Measurements from ENCODE around the gene KRT72. TPM values are rescaled to one million over a fixed set of nuclear protein-coding genes. Genes with fewer than 3 reads are reported as not detected.

Gene KRT72
- total RNA-seq, 1 experiment from 2014 or later, result not detected

DNA sequence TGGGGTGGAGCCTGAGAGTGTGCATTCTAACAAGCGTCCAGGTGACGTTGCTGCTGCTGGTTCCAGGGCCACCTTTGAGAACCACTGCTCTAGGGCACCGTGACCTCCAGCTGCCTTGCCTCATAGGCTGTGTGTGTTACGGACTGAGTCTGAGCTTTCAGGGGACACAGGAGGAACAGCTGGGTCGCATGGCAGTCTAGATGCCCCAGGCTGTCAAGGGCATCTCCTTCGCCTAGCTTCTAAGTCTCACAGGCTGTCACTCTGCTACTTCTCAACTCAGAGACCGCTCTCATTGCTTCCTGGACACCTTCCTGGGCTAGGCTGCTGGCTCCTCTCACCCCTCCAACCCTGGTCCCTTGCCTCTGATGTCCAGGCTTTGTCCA is 16.1 kb upstream of the KRT72 start:
- Mint-ChIP-seq H3K4me1 (peaks cover 6 to 8% of the 10 kb centered on the region in 2 experiments; a peak in 3 of 4 replicates), H3K36me3 (ENCODE audit: insufficient read depth in 1 of 3, low read depth in 3 of 3) (no peaks in the 10 kb centered on the region), H3K4me3 (no peak overlapping the region), H3K9me3 (no peaks in the 10 kb centered on the region), H3K27ac (no peak overlapping the region; a peak in 1 of 7 replicates), H3K27me3 (ENCODE audit: low read depth) (peaks cover 19% of the 10 kb centered on the region)
- DNase-seq, result peak; percentile 26
- H3K79me2 ChIP-seq (ENCODE audit: insufficient read depth, low read length), result no peaks in the 10 kb centered on the region
- no peaks in the 10 kb centered on the region for H3K79me1 ChIP-seq (ENCODE audit: insufficient read depth, low read depth, low read length, poor library complexity, severe bottlenecking)
- no peak overlapping the region for H2BK5ac ChIP-seq (ENCODE audit: insufficient read length, low read length)
- no peak overlapping the region for H3K18ac ChIP-seq (ENCODE audit: insufficient read length, low read depth, low read length)
- H3K14ac ChIP-seq (ENCODE audit: insufficient read depth, low read length), result no peak overlapping the region
- no peaks in the 10 kb centered on the region for H3K4me1 ChIP-seq (ENCODE audit: insufficient read depth, low read length)
- H2BK120ac ChIP-seq (ENCODE audit: low read depth, low read length, poor library complexity, severe bottlenecking), result no peak overlapping the region
- no peak overlapping the region for H2BK12ac ChIP-seq (ENCODE audit: insufficient read length, low read depth, low read length)
- no peak overlapping the region for H4K5ac ChIP-seq (ENCODE audit: insufficient read length, low read depth, low read length)
- no peak overlapping the region for H3K56ac ChIP-seq (ENCODE audit: insufficient read length, low read depth, low read length)
- H4K91ac ChIP-seq (ENCODE audit: insufficient read length, low read depth, low read length), result no peak overlapping the region
- H3K23ac ChIP-seq (ENCODE audit: insufficient read length, low read depth, low read length), result no peak overlapping the region
- H2AFZ ChIP-seq (ENCODE audit: low read length), result no peak overlapping the region
- no peak overlapping the region for H2AK5ac ChIP-seq (ENCODE audit: insufficient read length, low read length)
- H3K27me3 ChIP-seq (ENCODE audit: insufficient read depth, low read length), result no peaks in the 10 kb centered on the region
- no peak overlapping the region for H4K8ac ChIP-seq (replicated peaks; ENCODE audit: insufficient read length, low read depth, low read length)
- no peak overlapping the region for H3K27ac ChIP-seq (ENCODE audit: insufficient read length, low read depth, low read length)
- H4K20me1 ChIP-seq (ENCODE audit: control insufficient read depth, insufficient read depth, insufficient read length), result no peaks in the 10 kb centered on the region
- H2BK15ac ChIP-seq (ENCODE audit: low read depth, low read length), result no peak overlapping the region
- TF ChIP-seq, protein P1, sequence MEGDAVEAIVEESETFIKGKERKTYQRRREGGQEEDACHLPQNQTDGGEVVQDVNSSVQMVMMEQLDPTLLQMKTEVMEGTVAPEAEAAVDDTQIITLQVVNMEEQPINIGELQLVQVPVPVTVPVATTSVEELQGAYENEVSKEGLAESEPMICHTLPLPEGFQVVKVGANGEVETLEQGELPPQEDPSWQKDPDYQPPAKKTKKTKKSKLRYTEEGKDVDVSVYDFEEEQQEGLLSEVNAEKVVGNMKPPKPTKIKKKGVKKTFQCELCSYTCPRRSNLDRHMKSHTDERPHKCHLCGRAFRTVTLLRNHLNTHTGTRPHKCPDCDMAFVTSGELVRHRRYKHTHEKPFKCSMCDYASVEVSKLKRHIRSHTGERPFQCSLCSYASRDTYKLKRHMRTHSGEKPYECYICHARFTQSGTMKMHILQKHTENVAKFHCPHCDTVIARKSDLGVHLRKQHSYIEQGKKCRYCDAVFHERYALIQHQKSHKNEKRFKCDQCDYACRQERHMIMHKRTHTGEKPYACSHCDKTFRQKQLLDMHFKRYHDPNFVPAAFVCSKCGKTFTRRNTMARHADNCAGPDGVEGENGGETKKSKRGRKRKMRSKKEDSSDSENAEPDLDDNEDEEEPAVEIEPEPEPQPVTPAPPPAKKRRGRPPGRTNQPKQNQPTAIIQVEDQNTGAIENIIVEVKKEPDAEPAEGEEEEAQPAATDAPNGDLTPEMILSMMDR (conservative IDR thresholded peaks at IDR 0.05), result no peak
- H3K4ac ChIP-seq (ENCODE audit: low read depth, low read length), result no peak overlapping the region
- H3K9ac ChIP-seq (ENCODE audit: extremely low read depth, insufficient read length, low read length), result no peak overlapping the region
- H3K9me3 ChIP-seq (ENCODE audit: control insufficient read depth, low read depth, low read length), result no peaks in the 10 kb centered on the region
- no peak overlapping the region for H2BK20ac ChIP-seq (ENCODE audit: low read depth, low read length, poor library complexity, severe bottlenecking)
- H3K4me2 ChIP-seq (ENCODE audit: insufficient read depth, insufficient read length, low read length), result no peak overlapping the region
- no CpG with 5 or more reads among the region's 7 CpGs for WGBS (ENCODE audit: extremely low coverage, insufficient read length, low lambda C conversion rate)
- no peaks in the 10 kb centered on the region for H3K23me2 ChIP-seq (ENCODE audit: insufficient read length, low read depth, low read length, poor library complexity, severe bottlenecking)
- H3T11ph ChIP-seq (ENCODE audit: low read length), result no peak overlapping the region

Measured in H9 (cell line).